Measurements from ENCODE around the gene FOXB1. TPM values are rescaled to one million over a fixed set of nuclear protein-coding genes. Genes with fewer than 3 reads are reported as not detected.

Gene FOXB1
- not detected for total RNA-seq

- DNase-seq (ENCODE audit: low spot score) (no peak), ATAC-seq (ENCODE audit: insufficient number of reproducible peaks, low FRiP score, low read depth) (no peak)
- H3K36me3 ChIP-seq: no peaks in the 10 kb centered on the region
- H3K27ac ChIP-seq: no peak within 1 kb of the TSS
- no peaks in the 10 kb centered on the region for H3K9me3 ChIP-seq
- H3K4me3 ChIP-seq: peak within 1 kb of the TSS; percentile 72
- peaks cover 47% of the 10 kb centered on the region for H3K27me3 ChIP-seq (replicated peaks; ENCODE audit: insufficient read depth)
- H3K4me1 ChIP-seq (ENCODE audit: control insufficient read depth in 1 of 2, low read depth in 2 of 2): peaks cover 17 to 38% of the 10 kb centered on the region in 2 donors
- TF ChIP-seq, protein P1, sequence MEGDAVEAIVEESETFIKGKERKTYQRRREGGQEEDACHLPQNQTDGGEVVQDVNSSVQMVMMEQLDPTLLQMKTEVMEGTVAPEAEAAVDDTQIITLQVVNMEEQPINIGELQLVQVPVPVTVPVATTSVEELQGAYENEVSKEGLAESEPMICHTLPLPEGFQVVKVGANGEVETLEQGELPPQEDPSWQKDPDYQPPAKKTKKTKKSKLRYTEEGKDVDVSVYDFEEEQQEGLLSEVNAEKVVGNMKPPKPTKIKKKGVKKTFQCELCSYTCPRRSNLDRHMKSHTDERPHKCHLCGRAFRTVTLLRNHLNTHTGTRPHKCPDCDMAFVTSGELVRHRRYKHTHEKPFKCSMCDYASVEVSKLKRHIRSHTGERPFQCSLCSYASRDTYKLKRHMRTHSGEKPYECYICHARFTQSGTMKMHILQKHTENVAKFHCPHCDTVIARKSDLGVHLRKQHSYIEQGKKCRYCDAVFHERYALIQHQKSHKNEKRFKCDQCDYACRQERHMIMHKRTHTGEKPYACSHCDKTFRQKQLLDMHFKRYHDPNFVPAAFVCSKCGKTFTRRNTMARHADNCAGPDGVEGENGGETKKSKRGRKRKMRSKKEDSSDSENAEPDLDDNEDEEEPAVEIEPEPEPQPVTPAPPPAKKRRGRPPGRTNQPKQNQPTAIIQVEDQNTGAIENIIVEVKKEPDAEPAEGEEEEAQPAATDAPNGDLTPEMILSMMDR (IDR thresholded peaks at IDR 0.05): no peak
Measured at GRCh38 chr15:60004009-60004845, at the start of gene FOXB1. TSS of gene FOXB1 (plus strand) at chr15:60004311. CDS start at chr15:60004964, 653 bp downstream.

DNA sequence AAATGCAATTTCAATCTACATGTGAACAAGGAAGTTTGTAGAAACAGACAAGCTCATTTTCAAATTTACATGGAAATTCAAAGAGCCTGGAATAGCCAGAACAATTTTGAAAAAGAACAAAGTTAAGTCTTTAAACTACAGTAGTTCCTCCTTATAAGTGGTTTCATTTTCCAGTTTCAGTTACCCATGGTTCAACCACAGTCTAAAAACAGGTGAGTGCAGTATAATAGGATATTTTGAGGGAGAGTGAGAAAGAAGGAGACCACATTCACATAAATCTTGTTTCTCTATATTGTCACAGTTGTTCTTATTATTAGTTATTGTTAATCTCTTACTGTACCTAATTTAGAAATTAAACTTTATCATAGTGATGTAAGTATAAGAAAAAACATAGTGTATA lies 45.8 kb upstream of the FOXB1 start:
- Histone ChIP-seq H3K27me3 (replicated peaks; ENCODE audit: insufficient read depth) (no peaks in the 10 kb centered on the region), H3K9me3 (peaks cover 18% of the 10 kb centered on the region), H3K4me3 (no peak overlapping the region)

GRCh38 chr15:59960318-59960717 lies 43.8 kb upstream of the FOXB1 start:
- H3K36me3 ChIP-seq: no peaks in the 10 kb centered on the region
- ATAC-seq (ENCODE audit: insufficient number of reproducible peaks, low FRiP score, low read depth) (no peak), DNase-seq (ENCODE audit: low spot score) (no peak)
- peaks cover 18% of the 10 kb centered on the region for H3K9me3 ChIP-seq
- no peak overlapping the region for H3K4me3 ChIP-seq
- no peak overlapping the region for H3K27ac ChIP-seq
- H3K4me1 ChIP-seq (ENCODE audit: control insufficient read depth in 1 of 2, low read depth in 2 of 2): no peaks in the 10 kb centered on the region
- TF ChIP-seq, protein P1 (IDR thresholded peaks at IDR 0.05): no peak
- H3K27me3 ChIP-seq (replicated peaks; ENCODE audit: insufficient read depth): no peaks in the 10 kb centered on the region

More for the DNA sequence above, 45.8 kb upstream of the FOXB1 start:
- TF ChIP-seq, protein P1 (IDR thresholded peaks at IDR 0.05): no peak
- DNase-seq (ENCODE audit: low spot score): no peak
- Histone ChIP-seq H3K36me3 (no peaks in the 10 kb centered on the region), H3K4me1 (ENCODE audit: control insufficient read depth in 1 of 2, low read depth in 2 of 2) (no peaks in the 10 kb centered on the region), H3K27ac (no peak overlapping the region)
- ATAC-seq (ENCODE audit: insufficient number of reproducible peaks, low FRiP score, low read depth): no peak

DNA sequence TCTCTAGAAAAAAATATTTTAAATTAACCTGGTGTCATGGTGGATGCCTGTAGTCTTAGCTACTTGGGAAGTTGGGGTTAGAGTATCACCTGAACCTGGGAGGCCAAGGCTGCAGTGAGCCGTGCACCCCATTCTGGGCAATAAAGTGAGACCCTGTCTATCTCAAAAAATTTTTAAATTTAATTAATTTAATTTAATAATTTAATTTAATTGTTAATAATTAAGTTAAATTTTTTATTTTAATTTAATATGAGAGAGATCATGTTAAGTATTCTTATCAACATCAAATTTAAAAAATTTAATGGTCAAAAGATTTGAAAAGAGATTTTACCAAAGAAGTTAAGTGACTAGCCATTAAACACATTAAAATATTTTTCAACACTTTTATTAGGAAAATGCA lies 40.8 kb upstream of the FOXB1 start:
- Histone ChIP-seq H3K4me3 (no peak overlapping the region), H3K4me1 (ENCODE audit: control insufficient read depth in 1 of 2, low read depth in 2 of 2) (no peaks in the 10 kb centered on the region), H3K36me3 (no peaks in the 10 kb centered on the region), H3K9me3 (peaks cover 18% of the 10 kb centered on the region), H3K27me3 (replicated peaks; ENCODE audit: insufficient read depth) (no peaks in the 10 kb centered on the region), H3K27ac (no peak overlapping the region)
- ATAC-seq (ENCODE audit: insufficient number of reproducible peaks, low FRiP score, low read depth) (no peak), DNase-seq (ENCODE audit: low spot score) (no peak)
- TF ChIP-seq, protein P1 (IDR thresholded peaks at IDR 0.05): no peak

DNA sequence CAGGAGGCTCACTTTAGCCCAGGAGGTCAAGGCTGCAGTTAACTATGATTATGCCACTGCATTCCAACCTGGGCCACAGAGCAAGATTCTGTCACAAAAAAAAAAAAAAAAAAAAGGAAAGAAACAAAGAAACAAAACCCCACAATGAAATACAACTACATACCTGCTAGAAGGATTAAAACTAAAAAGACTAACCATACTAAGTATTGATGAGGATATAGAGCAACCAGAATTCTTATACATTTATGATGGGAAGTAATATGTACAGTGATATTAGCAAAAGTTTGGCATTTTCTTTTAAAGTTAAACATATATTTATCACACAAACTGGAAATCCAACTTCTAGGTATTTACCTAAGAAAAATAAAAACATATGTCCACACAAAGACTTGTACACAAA lies 40.2 kb upstream of the FOXB1 start:
- TF ChIP-seq, protein P1 (IDR thresholded peaks at IDR 0.05): no peak
- DNase-seq (ENCODE audit: low spot score) (no peak), ATAC-seq (ENCODE audit: insufficient number of reproducible peaks, low FRiP score, low read depth) (no peak)
- Histone ChIP-seq H3K4me1 (ENCODE audit: control insufficient read depth in 1 of 2, low read depth in 2 of 2) (no peaks in the 10 kb centered on the region), H3K27ac (no peak overlapping the region), H3K36me3 (no peaks in the 10 kb centered on the region), H3K4me3 (no peak overlapping the region), H3K9me3 (peaks cover 18% of the 10 kb centered on the region), H3K27me3 (replicated peaks; ENCODE audit: insufficient read depth) (no peaks in the 10 kb centered on the region)

Data from thoracic aorta (tissue), 2 donors.